ENCODE measurements around the gene NOL7. TPM values are rescaled to one million over a fixed set of nuclear protein-coding genes. Genes with fewer than 3 reads are reported as not detected.
A peak's percentile ranks its signal among the peaks of the same experiment; 100 is the strongest.

The NOL7 gene
- total RNA-seq, 1 experiment from 2014 or later = 44.5 TPM

- H3K27ac Mint-ChIP-seq (ENCODE audit: unreplicated experiment) = no peak overlapping the region
- no peak for DNase-seq
- no peaks in the 10 kb centered on the region for H3K4me1 Mint-ChIP-seq (ENCODE audit: low read depth, unreplicated experiment)
- peaks cover 11% of the 10 kb centered on the region for H3K36me3 Mint-ChIP-seq (ENCODE audit: insufficient read depth, unreplicated experiment)
- BruUV-seq (replicated peaks) = no TSS peak
- CTCF ChIA-PET = no interaction called here
- no peak for TF ChIP-seq CTCF (IDR thresholded peaks at IDR 0.05; ENCODE audit: unreplicated experiment)
- H3K9me3 Mint-ChIP-seq (ENCODE audit: low read depth, unreplicated experiment) = no peaks in the 10 kb centered on the region
- no peak overlapping the region for H3K4me3 Mint-ChIP-seq (ENCODE audit: low read depth, unreplicated experiment)
- no peaks in the 10 kb centered on the region for H3K27me3 Mint-ChIP-seq (ENCODE audit: unreplicated experiment)
- intact Hi-C loops (cut with micrococcal nuclease; ENCODE audit: unreplicated experiment) = no loop called here
These were observed 9.5 kb upstream of the NOL7 start for GRCh38 chr6:13605634-13606033.

DNA sequence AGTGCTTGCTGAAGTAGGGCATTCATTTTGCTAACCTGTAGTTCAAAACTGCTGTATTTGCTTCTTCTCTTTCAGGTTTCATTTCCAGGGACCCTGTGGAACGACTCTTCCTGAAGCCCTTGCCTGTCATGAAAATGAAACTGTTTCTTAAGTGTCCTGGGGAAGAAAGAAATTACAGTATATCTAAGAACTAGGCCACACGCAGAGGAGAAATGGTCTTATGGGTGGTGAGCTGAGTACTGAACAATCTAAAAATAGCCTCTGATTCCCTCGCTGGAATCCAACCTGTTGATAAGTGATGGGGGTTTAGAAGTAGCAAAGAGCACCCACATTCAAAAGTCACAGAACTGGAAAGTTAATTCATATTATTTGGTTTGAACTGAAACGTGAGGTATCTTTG, 3.4 kb upstream of the NOL7 start:
- DNase-seq = no peak
- peaks cover 2% of the 10 kb centered on the region for H3K4me1 Mint-ChIP-seq (ENCODE audit: low read depth, unreplicated experiment)
- CTCF ChIA-PET = no interaction called here
- no peak overlapping the region for H3K27ac Mint-ChIP-seq (ENCODE audit: unreplicated experiment)
- H3K9me3 Mint-ChIP-seq (ENCODE audit: low read depth, unreplicated experiment) = no peaks in the 10 kb centered on the region
- H3K36me3 Mint-ChIP-seq (ENCODE audit: insufficient read depth, unreplicated experiment) = peaks cover 27% of the 10 kb centered on the region
- no TSS peak for BruUV-seq (replicated peaks)
- TF ChIP-seq CTCF (IDR thresholded peaks at IDR 0.05; ENCODE audit: unreplicated experiment) = no peak
- intact Hi-C loops (cut with micrococcal nuclease; ENCODE audit: unreplicated experiment) = loop anchor here (5.0 kb wide), 1 partner anchor 414 kb away; no protein-coding TSS in a partner anchor
- no peaks in the 10 kb centered on the region for H3K27me3 Mint-ChIP-seq (ENCODE audit: unreplicated experiment)
- no peak overlapping the region for H3K4me3 Mint-ChIP-seq (ENCODE audit: low read depth, unreplicated experiment)

GRCh38 chr6:13613029-13613594, 2.0 kb upstream of the NOL7 start:
- Mint-ChIP-seq H3K27ac (ENCODE audit: unreplicated experiment) (no peak overlapping the region), H3K27me3 (ENCODE audit: unreplicated experiment) (no peaks in the 10 kb centered on the region), H3K9me3 (ENCODE audit: low read depth, unreplicated experiment) (no peaks in the 10 kb centered on the region), H3K4me1 (ENCODE audit: low read depth, unreplicated experiment) (peaks cover 12% of the 10 kb centered on the region), H3K4me3 (ENCODE audit: low read depth, unreplicated experiment) (no peak overlapping the region), H3K36me3 (ENCODE audit: insufficient read depth, unreplicated experiment) (peaks cover 35% of the 10 kb centered on the region)
- BruUV-seq (replicated peaks) = no TSS peak
- intact Hi-C loops (cut with micrococcal nuclease; ENCODE audit: unreplicated experiment) = loop anchor here (5.0 kb wide), 1 partner anchor 416 kb away; no protein-coding TSS in a partner anchor
- no peak for DNase-seq
- no peak for TF ChIP-seq CTCF (IDR thresholded peaks at IDR 0.05; ENCODE audit: unreplicated experiment)
- CTCF ChIA-PET = no interaction called here

DNA sequence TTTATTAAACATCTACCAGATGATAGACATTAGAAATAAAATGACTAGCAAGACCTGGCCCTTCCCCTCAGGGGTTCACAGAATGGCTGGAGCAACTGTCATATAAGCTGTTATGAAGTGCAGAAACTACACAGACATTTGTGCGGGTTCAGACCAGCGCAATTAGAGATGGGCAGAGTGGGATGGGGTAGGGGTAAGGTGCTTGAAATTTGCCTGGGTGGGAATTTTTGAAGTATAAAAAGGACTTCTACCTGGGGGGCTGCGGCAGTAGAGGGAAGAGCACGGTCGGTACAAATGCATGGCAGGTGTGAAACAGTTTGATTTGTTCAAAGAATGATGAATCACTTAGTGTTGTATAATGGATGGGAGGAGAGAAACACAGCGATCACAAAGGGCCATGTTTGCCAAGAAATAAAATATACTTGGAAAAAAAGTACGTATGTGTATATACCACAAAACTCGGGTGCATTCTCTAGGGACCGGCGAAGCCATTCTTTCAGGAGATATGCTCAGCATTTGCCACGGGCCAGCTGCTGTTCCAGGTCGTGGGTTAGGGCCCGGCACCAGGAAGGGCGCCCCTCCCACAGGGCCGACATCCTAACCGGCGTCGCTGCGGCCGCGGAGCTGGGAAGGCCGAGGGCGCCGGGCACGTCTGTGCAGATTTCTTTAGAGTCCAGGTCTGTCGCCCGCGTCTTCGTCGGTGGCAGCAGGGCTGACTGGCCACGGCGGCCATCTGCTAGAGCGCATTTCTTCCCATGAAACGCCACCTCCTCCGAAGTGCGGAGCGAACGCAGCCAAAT, 809 bp upstream of the NOL7 start:
- intact Hi-C loops (cut with micrococcal nuclease; ENCODE audit: unreplicated experiment) = loop anchor here (5.0 kb wide), 1 partner anchor 417 kb away; no protein-coding TSS in a partner anchor
- H3K4me3 Mint-ChIP-seq (ENCODE audit: low read depth, unreplicated experiment) = peak overlapping the region; percentile 96
- H3K4me1 Mint-ChIP-seq (ENCODE audit: low read depth, unreplicated experiment) = peaks cover 12% of the 10 kb centered on the region
- peaks cover 39% of the 10 kb centered on the region for H3K36me3 Mint-ChIP-seq (ENCODE audit: insufficient read depth, unreplicated experiment)
- CTCF ChIA-PET = interaction anchor here (0.7 to 1.1 kb wide), 3 partner anchors 10 to 66 kb away, joined by 3 to 5 read pairs (median 4); partner anchors contain the start of gene SIRT5
- no peaks in the 10 kb centered on the region for H3K27me3 Mint-ChIP-seq (ENCODE audit: unreplicated experiment)
- BruUV-seq (replicated peaks) = TSS peak; percentile 83
- no peaks in the 10 kb centered on the region for H3K9me3 Mint-ChIP-seq (ENCODE audit: low read depth, unreplicated experiment)
- DNase-seq = peak; percentile 45
- no peak for TF ChIP-seq CTCF (IDR thresholded peaks at IDR 0.05; ENCODE audit: unreplicated experiment)
- peak overlapping the region; percentile 84 for H3K27ac Mint-ChIP-seq (ENCODE audit: unreplicated experiment)
